Measurements from ENCODE around the gene ALDH1A3. TPM values are rescaled to one million over a fixed set of nuclear protein-coding genes. Genes with fewer than 3 reads are reported as not detected.

Gene ALDH1A3
- polyA plus RNA-seq, result 10 to 100 TPM in 2 of 4 donors, 1 to 10 TPM in 2; 3.8 to 37.3 (median 11.4) TPM
- long read RNA-seq, donor 1, result 0 reads
- long read RNA-seq, donor 2, result 0 reads
- long read RNA-seq, donor 3, partial matches to known transcripts, result 0 of 4 reads
- long read RNA-seq, donor 3, other reads (novel, unspliced or antisense), result 0 of 4 reads
- long read RNA-seq, donor 4, result 0 reads
- long read RNA-seq, donor 5, result 0 reads
- long read RNA-seq, donor 6, partial matches to known transcripts, result 0 of 4 reads
- long read RNA-seq, donor 6, other reads (novel, unspliced or antisense), result 0 of 4 reads
- long read RNA-seq, donor 7, result 0 reads
- long read RNA-seq, donor 8, result 0 reads
- long read RNA-seq, donor 9, result 0 reads
- long read RNA-seq, donor 10, partial matches to known transcripts, result 0 of 3 reads
- long read RNA-seq, donor 10, other reads (novel, unspliced or antisense), result 0 of 3 reads

- FAIRE-seq, result no peak
- H3K9me3 ChIP-seq (ENCODE audit: control insufficient read depth in 2 of 2, insufficient read depth in 1 of 2, low read depth in 1 of 2, low read length in 1 of 2), result no peaks in the 10 kb centered on the region
Observed at GRCh38 chr15:100879464-100880138, at the start of gene ALDH1A3. TSS of gene ALDH1A3 (plus strand) at chr15:100879831. CDS start at chr15:100879908, 77 bp downstream.

GRCh38 chr15:100831467-100831866 lies 48.2 kb upstream of the ALDH1A3 start:
- no peak for DNase-seq
- 65 to 73% (median 72%) methylated on average over 5 of the region's 5 CpGs for WGBS, 3 donors
- Histone ChIP-seq H3K9me3 (ENCODE audit: control insufficient read depth in 2 of 2, insufficient read depth in 1 of 2, low read depth in 1 of 2, low read length in 1 of 2) (no peaks in the 10 kb centered on the region), H3K4me3 (ENCODE audit: low read depth in 1 of 3, low read length in 3 of 3) (no peak overlapping the region), H3K27ac (ENCODE audit: low read depth in 1 of 3, low read length in 2 of 3) (no peak overlapping the region), H3K36me3 (ENCODE audit: control insufficient read depth in 3 of 3, insufficient read depth in 2 of 3, low read depth in 1 of 3, low read length in 3 of 3) (no peaks in the 10 kb centered on the region), H3K4me1 (ENCODE audit: control insufficient read depth in 3 of 3, insufficient read depth in 2 of 3, low read depth in 1 of 3, low read length in 2 of 3) (no peaks in the 10 kb centered on the region), H3K27me3 (ENCODE audit: control insufficient read depth in 3 of 3, insufficient read depth in 3 of 3, low read length in 3 of 3) (peaks cover 0 to 3% (median 0%) of the 10 kb centered on the region in 3 donors)
- FAIRE-seq, result no peak

More at GRCh38 chr15:100879464-100880138, at the start of gene ALDH1A3:
- peak in 1 of 2 donors; percentile 36 for DNase-seq
- peaks cover 10 to 53% (median 17%) of the 10 kb centered on the region in 3 donors for H3K27me3 ChIP-seq (ENCODE audit: control insufficient read depth in 3 of 3, insufficient read depth in 3 of 3, low read length in 3 of 3)
- H3K4me1 ChIP-seq (ENCODE audit: control insufficient read depth in 3 of 3, insufficient read depth in 2 of 3, low read depth in 1 of 3, low read length in 2 of 3), result no peaks in the 10 kb centered on the region
- H3K27ac ChIP-seq (ENCODE audit: low read depth in 1 of 3, low read length in 2 of 3), result peak within 1 kb of the TSS in 1 of 3 donors; percentile 57
- WGBS, 3 donors, result 0 to 1% (median 1%) methylated on average over 44 to 93 of the region's 93 CpGs
- peaks cover 0 to 3% (median 0%) of the 10 kb centered on the region in 3 donors for H3K36me3 ChIP-seq (ENCODE audit: control insufficient read depth in 3 of 3, insufficient read depth in 2 of 3, low read depth in 1 of 3, low read length in 3 of 3)
- H3K4me3 ChIP-seq (ENCODE audit: low read depth in 1 of 3, low read length in 3 of 3), result peak within 1 kb of the TSS; percentile 28 to 49 (median 33)

- Histone ChIP-seq H3K27ac (ENCODE audit: low read depth in 1 of 3, low read length in 2 of 3) (no peak overlapping the region), H3K36me3 (ENCODE audit: control insufficient read depth in 3 of 3, insufficient read depth in 2 of 3, low read depth in 1 of 3, low read length in 3 of 3) (no peaks in the 10 kb centered on the region), H3K9me3 (ENCODE audit: control insufficient read depth in 2 of 2, insufficient read depth in 1 of 2, low read depth in 1 of 2, low read length in 1 of 2) (no peaks in the 10 kb centered on the region), H3K4me3 (ENCODE audit: low read depth in 1 of 3, low read length in 3 of 3) (no peak overlapping the region), H3K4me1 (ENCODE audit: control insufficient read depth in 3 of 3, insufficient read depth in 2 of 3, low read depth in 1 of 3, low read length in 2 of 3) (no peaks in the 10 kb centered on the region), H3K27me3 (ENCODE audit: control insufficient read depth in 3 of 3, insufficient read depth in 3 of 3, low read length in 3 of 3) (peaks cover 0 to 3% (median 0%) of the 10 kb centered on the region in 3 donors)
- DNase-seq (no peak), FAIRE-seq (no peak)
- 77 to 84% (median 83%) methylated on average over 9 of the region's 9 CpGs for WGBS, 3 donors
Observed at GRCh38 chr15:100832149-100832942, 47.3 kb upstream of the ALDH1A3 start.

- no peaks in the 10 kb centered on the region for H3K9me3 ChIP-seq (ENCODE audit: control insufficient read depth in 2 of 2, insufficient read depth in 1 of 2, low read depth in 1 of 2, low read length in 1 of 2)
- FAIRE-seq (no peak), DNase-seq (no peak)
- WGBS, 3 donors, result 69 to 70% (median 70%) methylated on average over 11 of the region's 11 CpGs
- H3K27me3 ChIP-seq (ENCODE audit: control insufficient read depth in 3 of 3, insufficient read depth in 3 of 3, low read length in 3 of 3), result peaks cover 0 to 3% (median 0%) of the 10 kb centered on the region in 3 donors
- no peaks in the 10 kb centered on the region for H3K4me1 ChIP-seq (ENCODE audit: control insufficient read depth in 3 of 3, insufficient read depth in 2 of 3, low read depth in 1 of 3, low read length in 2 of 3)
- H3K4me3 ChIP-seq (ENCODE audit: low read depth in 1 of 3, low read length in 3 of 3), result no peak overlapping the region
- no peaks in the 10 kb centered on the region for H3K36me3 ChIP-seq (ENCODE audit: control insufficient read depth in 3 of 3, insufficient read depth in 2 of 3, low read depth in 1 of 3, low read length in 3 of 3)
- no peak overlapping the region for H3K27ac ChIP-seq (ENCODE audit: low read depth in 1 of 3, low read length in 2 of 3)
Observed at GRCh38 chr15:100833417-100834389, 45.9 kb upstream of the ALDH1A3 start.

- FAIRE-seq (no peak), DNase-seq (no peak)
- WGBS, 3 donors, result 69 to 75% (median 73%) methylated on average over 3 of the region's 3 CpGs
- Histone ChIP-seq H3K4me3 (ENCODE audit: low read depth in 1 of 3, low read length in 3 of 3) (no peak overlapping the region), H3K9me3 (ENCODE audit: control insufficient read depth in 2 of 2, insufficient read depth in 1 of 2, low read depth in 1 of 2, low read length in 1 of 2) (no peaks in the 10 kb centered on the region), H3K27ac (ENCODE audit: low read depth in 1 of 3, low read length in 2 of 3) (no peak overlapping the region), H3K4me1 (ENCODE audit: control insufficient read depth in 3 of 3, insufficient read depth in 2 of 3, low read depth in 1 of 3, low read length in 2 of 3) (no peaks in the 10 kb centered on the region), H3K27me3 (ENCODE audit: control insufficient read depth in 3 of 3, insufficient read depth in 3 of 3, low read length in 3 of 3) (peaks cover 0 to 3% (median 0%) of the 10 kb centered on the region in 3 donors), H3K36me3 (ENCODE audit: control insufficient read depth in 3 of 3, insufficient read depth in 2 of 3, low read depth in 1 of 3, low read length in 3 of 3) (no peaks in the 10 kb centered on the region)
Observed at GRCh38 chr15:100834731-100835130, 44.9 kb upstream of the ALDH1A3 start.

- H3K9me3 ChIP-seq (ENCODE audit: control insufficient read depth in 2 of 2, insufficient read depth in 1 of 2, low read depth in 1 of 2, low read length in 1 of 2), result no peaks in the 10 kb centered on the region
- H3K27ac ChIP-seq (ENCODE audit: low read depth in 1 of 3, low read length in 2 of 3), result no peak overlapping the region
- DNase-seq, result no peak
- no peak overlapping the region for H3K4me3 ChIP-seq (ENCODE audit: low read depth in 1 of 3, low read length in 3 of 3)
- no peaks in the 10 kb centered on the region for H3K4me1 ChIP-seq (ENCODE audit: control insufficient read depth in 3 of 3, insufficient read depth in 2 of 3, low read depth in 1 of 3, low read length in 2 of 3)
- peaks cover 0 to 3% (median 0%) of the 10 kb centered on the region in 3 donors for H3K27me3 ChIP-seq (ENCODE audit: control insufficient read depth in 3 of 3, insufficient read depth in 3 of 3, low read length in 3 of 3)
- H3K36me3 ChIP-seq (ENCODE audit: control insufficient read depth in 3 of 3, insufficient read depth in 2 of 3, low read depth in 1 of 3, low read length in 3 of 3), result no peaks in the 10 kb centered on the region
- FAIRE-seq, result no peak
- 79 to 88% (median 84%) methylated on average over 5 of the region's 5 CpGs for WGBS, 3 donors
Observed at GRCh38 chr15:100835636-100836035, 44.0 kb upstream of the ALDH1A3 start.

- no peaks in the 10 kb centered on the region for H3K9me3 ChIP-seq (ENCODE audit: control insufficient read depth in 2 of 2, insufficient read depth in 1 of 2, low read depth in 1 of 2, low read length in 1 of 2)
- no peak for DNase-seq
- no peak for FAIRE-seq
- peaks cover 0 to 3% (median 0%) of the 10 kb centered on the region in 3 donors for H3K27me3 ChIP-seq (ENCODE audit: control insufficient read depth in 3 of 3, insufficient read depth in 3 of 3, low read length in 3 of 3)
- H3K4me3 ChIP-seq (ENCODE audit: low read depth in 1 of 3, low read length in 3 of 3), result no peak overlapping the region
- 77 to 82% (median 80%) methylated on average over 5 of the region's 5 CpGs for WGBS, 3 donors
- no peak overlapping the region for H3K27ac ChIP-seq (ENCODE audit: low read depth in 1 of 3, low read length in 2 of 3)
- no peaks in the 10 kb centered on the region for H3K4me1 ChIP-seq (ENCODE audit: control insufficient read depth in 3 of 3, insufficient read depth in 2 of 3, low read depth in 1 of 3, low read length in 2 of 3)
- H3K36me3 ChIP-seq (ENCODE audit: control insufficient read depth in 3 of 3, insufficient read depth in 2 of 3, low read depth in 1 of 3, low read length in 3 of 3), result no peaks in the 10 kb centered on the region
Observed at GRCh38 chr15:100836501-100836900, 43.1 kb upstream of the ALDH1A3 start.

All from small intestine (tissue), 16 donors.